Osteoblast (primary cell): ENCODE results near the gene REV1. TPM values are rescaled to one million over a fixed set of nuclear protein-coding genes. Genes with fewer than 3 reads are reported as not detected.

ENCODE experiments used
- DNase-seq: peaks from one replicate; pipeline ENCODE4 v3.0.0; 2011; ENCODE audit warnings: low spot score, mixed read lengths; ENCODE audit not compliant: insufficient read length; ENCODE audit errors: missing footprints
- H2AFZ ChIP-seq: 2 replicates; pipeline ENCODE4 v1.6.0; 2011; ENCODE audit warnings: mild to moderate bottlenecking, low read length
- H3K27ac ChIP-seq: 2 replicates; pipeline ENCODE4 v1.5.1; 2011; ENCODE audit warnings: mild to moderate bottlenecking, low read depth, low read length, moderate library complexity
- H3K27me3 ChIP-seq: 2 replicates; pipeline ENCODE4 v1.6.0; 2012; ENCODE audit warnings: mild to moderate bottlenecking, control low read depth, inconsistent platforms, low read length, moderate library complexity; ENCODE audit not compliant: insufficient read depth
- H3K36me3 ChIP-seq: 2 replicates; pipeline ENCODE4 v1.5.1; 2011; ENCODE audit warnings: mild to moderate bottlenecking, low read length, control low read depth, moderate library complexity; ENCODE audit not compliant: insufficient read depth
- H3K4me1 ChIP-seq: 2 replicates; pipeline ENCODE4 v1.5.1; 2011; ENCODE audit warnings: mild to moderate bottlenecking, low read length, control low read depth, moderate library complexity; ENCODE audit not compliant: insufficient read depth
- H3K4me2 ChIP-seq: 2 replicates; pipeline ENCODE4 v1.6.0; 2011; ENCODE audit warnings: mild to moderate bottlenecking, low read length; ENCODE audit not compliant: insufficient read depth
- H3K4me3 ChIP-seq: fragments of 200-600 bp; sonication (generic); 3 replicates; pipeline ENCODE4 v1.5.1; 2012; ENCODE audit warnings: mild to moderate bottlenecking, low read length, inconsistent platforms; ENCODE audit not compliant: insufficient read depth
- H3K79me2 ChIP-seq: 2 replicates; pipeline ENCODE4 v1.6.0; 2012; ENCODE audit warnings: mild to moderate bottlenecking, low read length, control low read depth, inconsistent platforms; ENCODE audit not compliant: insufficient read depth
- H3K9me3 ChIP-seq: 2 replicates; pipeline ENCODE4 v1.5.1; 2011; ENCODE audit warnings: low read depth, low read length, control low read depth
- H4K20me1 ChIP-seq: 2 replicates; pipeline ENCODE4 v1.6.0; 2012; ENCODE audit warnings: mild to moderate bottlenecking, low read length, control low read depth; ENCODE audit not compliant: insufficient read depth
- CTCF ChIP-seq: IDR thresholded peaks from 2 replicates; pipeline ENCODE4 v1.5.1; 2011; ENCODE audit warnings: mild to moderate bottlenecking, low read depth, low read length, moderate library complexity; ENCODE audit errors: extremely low read depth
- total RNA-seq: library from RNA; depleted of rRNA; stranded (reverse); fragments of >200 nt; gene quantifications from 2 replicates; pipeline ENCODE4 v1.2.3, GENCODE V29; 2012

REV1 gene
- total RNA-seq, 1 donor = 37.3 TPM

DNA sequence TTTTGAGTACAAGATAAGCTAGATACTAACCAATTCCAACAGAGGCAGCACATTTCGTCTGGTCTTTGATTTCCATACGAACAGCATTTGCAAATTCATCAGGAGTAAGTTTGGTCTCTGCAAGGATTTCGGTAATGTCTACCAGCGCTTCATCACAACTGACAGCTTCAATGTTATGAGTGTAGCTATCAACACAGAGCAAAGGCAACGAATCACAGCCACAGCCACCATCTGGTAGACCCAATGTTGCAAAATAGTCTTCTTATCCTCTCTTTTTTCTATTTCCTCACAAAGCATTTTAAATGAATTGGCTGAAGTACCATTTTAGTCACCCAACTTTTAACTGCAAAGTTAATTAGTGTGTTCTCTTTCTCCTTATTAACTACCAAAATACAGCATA lies 68.3 kb downstream of the REV1 start:
- H3K4me1 ChIP-seq = peaks cover 23% of the 10 kb centered on the region
- peaks cover 27% of the 10 kb centered on the region for H3K36me3 ChIP-seq
- H2AFZ ChIP-seq = no peak overlapping the region
- no peaks in the 10 kb centered on the region for H4K20me1 ChIP-seq
- DNase-seq = no peak
- H3K27me3 ChIP-seq = no peaks in the 10 kb centered on the region
- TF ChIP-seq CTCF = no peak
- H3K9me3 ChIP-seq = no peaks in the 10 kb centered on the region
- no peak overlapping the region for H3K4me2 ChIP-seq
- H3K27ac ChIP-seq = peak overlapping the region; percentile 61
- H3K79me2 ChIP-seq = no peaks in the 10 kb centered on the region
- no peak overlapping the region for H3K4me3 ChIP-seq

GRCh38 chr2:99420751-99421299 lies 69.0 kb downstream of the REV1 start:
- H3K79me2 ChIP-seq = no peaks in the 10 kb centered on the region
- no peaks in the 10 kb centered on the region for H4K20me1 ChIP-seq
- no peak overlapping the region for H3K4me3 ChIP-seq
- no peak overlapping the region for H2AFZ ChIP-seq
- no peaks in the 10 kb centered on the region for H3K9me3 ChIP-seq
- peak overlapping the region; percentile 61 for H3K27ac ChIP-seq
- H3K4me1 ChIP-seq = peaks cover 23% of the 10 kb centered on the region
- no peak for TF ChIP-seq CTCF
- no peaks in the 10 kb centered on the region for H3K27me3 ChIP-seq
- peak overlapping the region; percentile 39 for H3K4me2 ChIP-seq
- peaks cover 27% of the 10 kb centered on the region for H3K36me3 ChIP-seq
- DNase-seq = peak; percentile 57

DNA sequence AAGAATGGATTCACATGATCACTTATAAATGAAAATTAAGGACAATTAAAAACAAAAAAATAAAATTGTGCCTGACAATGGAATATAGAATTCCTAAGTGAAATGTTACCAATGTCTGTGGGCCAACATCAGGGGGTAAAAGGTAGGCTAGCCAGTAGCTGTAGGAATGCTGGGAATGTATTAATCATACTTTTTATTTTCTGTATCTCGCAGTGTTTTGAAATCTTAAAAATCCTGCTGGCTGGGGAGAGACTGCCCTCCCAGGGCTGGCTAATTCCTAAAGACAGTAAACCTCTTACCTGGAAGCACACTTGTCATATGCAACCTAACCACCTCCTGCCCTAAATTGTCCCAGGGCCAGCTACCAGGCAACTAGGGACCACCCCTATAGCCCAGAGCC lies 69.8 kb downstream of the REV1 start:
- H3K79me2 ChIP-seq = no peaks in the 10 kb centered on the region
- peaks cover 27% of the 10 kb centered on the region for H3K36me3 ChIP-seq
- peaks cover 20% of the 10 kb centered on the region for H3K4me1 ChIP-seq
- no peak for DNase-seq
- no peaks in the 10 kb centered on the region for H3K27me3 ChIP-seq
- H3K27ac ChIP-seq = peak overlapping the region; percentile 61
- no peaks in the 10 kb centered on the region for H3K9me3 ChIP-seq
- H2AFZ ChIP-seq = no peak overlapping the region
- no peak for TF ChIP-seq CTCF
- no peak overlapping the region for H3K4me3 ChIP-seq
- H3K4me2 ChIP-seq = peak overlapping the region; percentile 39
- H4K20me1 ChIP-seq = no peaks in the 10 kb centered on the region

DNA sequence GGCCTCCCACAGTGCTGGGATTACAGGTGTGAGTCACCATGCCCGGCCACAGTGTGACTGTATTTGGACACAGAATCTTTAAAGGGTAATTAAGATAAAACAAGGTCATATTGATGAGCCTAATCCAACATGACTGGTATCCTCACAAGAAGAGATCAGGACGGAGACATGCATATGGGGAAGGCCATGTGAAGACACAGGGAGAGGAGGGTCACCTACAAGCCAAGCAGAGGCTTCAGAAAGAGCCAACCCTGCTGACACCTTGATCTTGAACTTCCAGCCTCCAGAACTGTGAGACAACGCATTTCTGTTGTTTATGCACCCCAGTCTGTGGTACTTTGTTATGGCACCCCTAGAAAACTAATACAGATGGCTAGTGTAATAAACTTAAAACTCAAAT lies 72.4 kb downstream of the REV1 start:
- no peak for DNase-seq
- Histone ChIP-seq H2AFZ (no peak overlapping the region), H3K36me3 (peaks cover 24% of the 10 kb centered on the region)

More for the DNA sequence above, 72.4 kb downstream of the REV1 start:
- H3K4me2 ChIP-seq = no peak overlapping the region
- H3K9me3 ChIP-seq = no peaks in the 10 kb centered on the region
- TF ChIP-seq CTCF = no peak
- H3K27ac ChIP-seq = no peak overlapping the region
- no peaks in the 10 kb centered on the region for H4K20me1 ChIP-seq
- no peak overlapping the region for H3K4me3 ChIP-seq
- peaks cover 20% of the 10 kb centered on the region for H3K4me1 ChIP-seq
- H3K79me2 ChIP-seq = no peaks in the 10 kb centered on the region
- H3K27me3 ChIP-seq = no peaks in the 10 kb centered on the region
